Fibroblast of lung (primary cell): ENCODE data around the gene RGN. TPM values are rescaled to one million over a fixed set of nuclear protein-coding genes. Genes with fewer than 3 reads are reported as not detected.

Source experiments
- DNase-seq, 2 donors: peaks; one replicate each; pipeline versions ENCODE4 v3.0.0 to v3.0.0-alpha.2; 2010; ENCODE audit warnings: low read depth in 2 of 2
- H2AFZ ChIP-seq: 2 replicates; pipeline ENCODE4 v1.5.1; 2012; ENCODE audit warnings: low read length, control low read depth, inconsistent platforms
- H3K27ac ChIP-seq: 2 replicates; pipeline ENCODE4 v1.5.1; 2011; ENCODE audit warnings: low read length, control low read depth; ENCODE audit not compliant: insufficient read depth
- H3K27me3 ChIP-seq: 2 replicates; pipeline ENCODE4 v1.5.1; 2011; ENCODE audit warnings: mild to moderate bottlenecking, low read length; ENCODE audit not compliant: control insufficient read depth, insufficient read depth
- H3K36me3 ChIP-seq: 2 replicates; pipeline ENCODE4 v1.5.1; 2011; ENCODE audit warnings: low read length; ENCODE audit not compliant: control insufficient read depth, insufficient read depth
- H3K4me1 ChIP-seq: 2 replicates; pipeline ENCODE4 v1.5.1; 2011; ENCODE audit warnings: low read length; ENCODE audit not compliant: control insufficient read depth, insufficient read depth; ENCODE audit errors: extremely low read depth
- H3K4me2 ChIP-seq: 2 replicates; pipeline ENCODE4 v1.5.1; 2011; ENCODE audit warnings: low read length, control low read depth; ENCODE audit not compliant: insufficient read depth; ENCODE audit errors: extremely low read depth
- H3K4me3 ChIP-seq, 4 experiments: fragments of 200-600 bp in 1 of 4; sonication (generic) in 1 of 4; replicated peaks in 1 of 4; 2 replicates each; pipeline ENCODE4 v1.5.1; 2011 to 2016; ENCODE audit warnings: low read length in 4 of 4, low read depth in 3 of 4, mild to moderate bottlenecking in 3 of 4, control low read depth in 2 of 4, inconsistent platforms in 1 of 4, mixed read lengths in 1 of 4; ENCODE audit not compliant: insufficient read depth in 1 of 4; ENCODE audit errors: control extremely low read depth in 1 of 4
- H3K79me2 ChIP-seq: 2 replicates; pipeline ENCODE4 v1.5.1; 2012; ENCODE audit warnings: mild to moderate bottlenecking, low read length, inconsistent platforms; ENCODE audit not compliant: control insufficient read depth, insufficient read depth
- H3K9ac ChIP-seq: 2 replicates; pipeline ENCODE4 v1.5.1; 2011; ENCODE audit warnings: mild to moderate bottlenecking, low read length, control low read depth; ENCODE audit not compliant: insufficient read depth
- H3K9me3 ChIP-seq: 2 replicates; pipeline ENCODE4 v1.5.1; 2012; ENCODE audit warnings: low read depth, low read length; ENCODE audit not compliant: control insufficient read depth, insufficient read depth
- H4K20me1 ChIP-seq: 2 replicates; pipeline ENCODE4 v1.5.1; 2011; ENCODE audit warnings: low read length; ENCODE audit not compliant: control insufficient read depth, insufficient read depth; ENCODE audit errors: extremely low read depth
- CTCF ChIP-seq, 2 donors: IDR thresholded peaks in 1 of 2; conservative IDR thresholded peaks in 1 of 2; 1 replicate in 1 of 2; 2 replicates in 1 of 2; pipeline ENCODE4 v1.5.1; 2011 to 2012; ENCODE audit warnings: low read length in 2 of 2, control low read depth in 1 of 2, inconsistent platforms in 1 of 2, low read depth in 1 of 2, mild to moderate bottlenecking in 1 of 2
- EZH2 ChIP-seq: IDR thresholded peaks from 2 replicates; pipeline ENCODE4 v1.5.1; 2012; ENCODE audit warnings: low read length, control low read depth, mild to moderate bottlenecking; ENCODE audit errors: missing control alignments
- polyA plus RNA-seq, 2 donors: library from polyadenylated mRNA; depleted of rRNA in 1 of 2; stranded (reverse) in 1 of 2; unstranded in 1 of 2; fragments of >200 nt; gene quantifications; 2 replicates each; pipeline ENCODE4 v1.2.1, GENCODE V29; 2011 to 2012; ENCODE audit warnings: missing spikeins in 1 of 2
- total RNA-seq: library from RNA; depleted of rRNA; stranded (reverse); fragments of >200 nt; gene quantifications from 2 replicates; pipeline ENCODE4 v1.2.1, GENCODE V29; 2014

The RGN gene
- total and polyA plus RNA-seq, 2 donors (not counting 1 experiment from before 2014, with no cell fraction given): 7.4 to 23.8 TPM

- H3K4me3 ChIP-seq: no peak overlapping the region
- no peak overlapping the region for H2AFZ ChIP-seq
- H4K20me1 ChIP-seq: no peaks in the 10 kb centered on the region
- H3K4me1 ChIP-seq: no peaks in the 10 kb centered on the region
- no peak for TF ChIP-seq EZH2
- TF ChIP-seq CTCF (conservative IDR thresholded peaks at IDR 0.05 in 1 of 2, IDR thresholded peaks at IDR 0.05 in 1 of 2; ENCODE audit: low read depth in 1 of 2, low read length in 2 of 2): no peak
- H3K36me3 ChIP-seq: no peaks in the 10 kb centered on the region
- no peak overlapping the region for H3K9ac ChIP-seq
- no peak overlapping the region for H3K27ac ChIP-seq
- no peaks in the 10 kb centered on the region for H3K9me3 ChIP-seq
- no peak overlapping the region for H3K4me2 ChIP-seq
- no peak for DNase-seq
- no peaks in the 10 kb centered on the region for H3K27me3 ChIP-seq
- peaks cover 5% of the 10 kb centered on the region for H3K79me2 ChIP-seq
Observed at GRCh38 chrX:47138171-47138570, 59.9 kb downstream of the RGN start.

Other genes starting within 250 kb of the RGN start
- gene RP2, start 241.4 kb upstream of the RGN start, total RNA-seq: 14.1 and 20.6 TPM in 2 replicates
- 17.3 and 19.4 TPM in 2 replicates for gene RP2, start 241.4 kb upstream of the RGN start, polyA plus RNA-seq
- gene JADE3, start 166.0 kb upstream of the RGN start, total RNA-seq: 4.1 and 5.3 TPM in 2 replicates
- 3.7 and 5.1 TPM in 2 replicates for gene JADE3, start 166.0 kb upstream of the RGN start, polyA plus RNA-seq
- 55.0 and 72.7 TPM in 2 replicates for gene NDUFB11, start 66.3 kb downstream of the RGN start, total RNA-seq
- 38.9 and 44.0 TPM in 2 replicates for gene NDUFB11, start 66.3 kb downstream of the RGN start, polyA plus RNA-seq
- 39.5 and 50.0 TPM in 2 replicates for gene RBM10, start 66.8 kb downstream of the RGN start, total RNA-seq
- 14.9 and 21.2 TPM in 2 replicates for gene RBM10, start 66.8 kb downstream of the RGN start, polyA plus RNA-seq
- 75.2 and 135 TPM in 2 replicates for gene UBA1, start 115.4 kb downstream of the RGN start, total RNA-seq
- gene UBA1, start 115.4 kb downstream of the RGN start, polyA plus RNA-seq: 158 and 303 TPM in 2 replicates
- gene CDK16, start 140.2 kb downstream of the RGN start, total RNA-seq: 34.2 and 57.6 TPM in 2 replicates
- gene CDK16, start 140.2 kb downstream of the RGN start, polyA plus RNA-seq: 104 and 135 TPM in 2 replicates
- gene USP11, start 154.6 kb downstream of the RGN start, total RNA-seq: 37.0 and 47.9 TPM in 2 replicates
- gene USP11, start 154.6 kb downstream of the RGN start, polyA plus RNA-seq: 24.6 and 26.1 TPM in 2 replicates